ENCODE measurements around the gene PI16. TPM values are rescaled to one million over a fixed set of nuclear protein-coding genes. Genes with fewer than 3 reads are reported as not detected.
A peak's percentile ranks its signal among the peaks of the same experiment; 100 is the strongest.

PI16 gene
- total and polyA plus RNA-seq, 7 donors: 0.85 to 50.7 (median 2.9) TPM

GRCh38 chr6:36962874-36963273, 8.3 kb downstream of the PI16 start:
- H3K4me3 ChIP-seq: no peak overlapping the region
- WGBS, 2 donors: 51 to 79% methylated on average over 12 of the region's 12 CpGs
- H3K9me3 ChIP-seq: no peaks in the 10 kb centered on the region
- H3K27me3 ChIP-seq: no peaks in the 10 kb centered on the region
- TF ChIP-seq POLR2AphosphoS5 (IDR thresholded peaks at IDR 0.05): no peak
- no peak for TF ChIP-seq CTCF (IDR thresholded peaks at IDR 0.05)
- TF ChIP-seq EP300 (IDR thresholded peaks at IDR 0.05): no peak
- no peak for TF ChIP-seq POLR2A (IDR thresholded peaks at IDR 0.05)
- peaks cover 2 to 16% (median 8%) of the 10 kb centered on the region in 4 donors for H3K36me3 ChIP-seq
- intact Hi-C loops (cut with DNase I): no loop called here
- no peak overlapping the region for H3K27ac ChIP-seq
- H3K4me1 ChIP-seq: peaks cover 0 to 9% (median 7%) of the 10 kb centered on the region in 4 donors
- DNase-seq: peak; percentile 80

- TF ChIP-seq POLR2AphosphoS5 (IDR thresholded peaks at IDR 0.05): peak in 1 of 4 donors; percentile 2
- no peak for TF ChIP-seq CTCF (IDR thresholded peaks at IDR 0.05)
- Histone ChIP-seq H3K36me3 (peaks cover 9 to 24% (median 15%) of the 10 kb centered on the region in 4 donors), H3K4me3 (no peak overlapping the region), H3K9me3 (no peaks in the 10 kb centered on the region), H3K27ac (no peak overlapping the region), H3K4me1 (peaks cover 0 to 9% (median 7%) of the 10 kb centered on the region in 4 donors), H3K27me3 (no peaks in the 10 kb centered on the region)
- DNase-seq: no peak
- intact Hi-C loops (cut with DNase I): no loop called here
- WGBS, 2 donors: 46 to 57% methylated on average over 11 of the region's 11 CpGs
Measured at GRCh38 chr6:36963451-36964290, 9.1 kb downstream of the PI16 start.

DNA sequence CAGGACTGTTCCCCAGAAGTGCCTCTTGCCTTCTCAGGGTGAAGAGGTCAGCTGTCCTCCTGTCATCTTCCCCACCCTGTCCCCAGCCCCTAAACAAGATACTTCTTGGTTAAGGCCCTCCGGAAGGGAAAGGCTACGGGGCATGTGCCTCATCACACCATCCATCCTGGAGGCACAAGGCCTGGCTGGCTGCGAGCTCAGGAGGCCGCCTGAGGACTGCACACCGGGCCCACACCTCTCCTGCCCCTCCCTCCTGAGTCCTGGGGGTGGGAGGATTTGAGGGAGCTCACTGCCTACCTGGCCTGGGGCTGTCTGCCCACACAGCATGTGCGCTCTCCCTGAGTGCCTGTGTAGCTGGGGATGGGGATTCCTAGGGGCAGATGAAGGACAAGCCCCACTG, 9.8 kb downstream of the PI16 start:
- intact Hi-C loops (cut with DNase I): no loop called here
- no peaks in the 10 kb centered on the region for H3K27me3 ChIP-seq
- H3K27ac ChIP-seq: no peak overlapping the region
- no peak overlapping the region for H3K4me3 ChIP-seq
- H3K4me1 ChIP-seq: peaks cover 0 to 9% (median 7%) of the 10 kb centered on the region in 4 donors
- DNase-seq: no peak
- H3K36me3 ChIP-seq: peaks cover 16 to 31% (median 22%) of the 10 kb centered on the region in 4 donors
- WGBS, 2 donors: 77 to 87% methylated on average over 6 of the region's 6 CpGs
- H3K9me3 ChIP-seq: no peaks in the 10 kb centered on the region
- TF ChIP-seq POLR2A (IDR thresholded peaks at IDR 0.05) (no peak), CTCF (IDR thresholded peaks at IDR 0.05) (no peak), POLR2AphosphoS5 (IDR thresholded peaks at IDR 0.05) (no peak), EP300 (IDR thresholded peaks at IDR 0.05) (no peak)

DNA sequence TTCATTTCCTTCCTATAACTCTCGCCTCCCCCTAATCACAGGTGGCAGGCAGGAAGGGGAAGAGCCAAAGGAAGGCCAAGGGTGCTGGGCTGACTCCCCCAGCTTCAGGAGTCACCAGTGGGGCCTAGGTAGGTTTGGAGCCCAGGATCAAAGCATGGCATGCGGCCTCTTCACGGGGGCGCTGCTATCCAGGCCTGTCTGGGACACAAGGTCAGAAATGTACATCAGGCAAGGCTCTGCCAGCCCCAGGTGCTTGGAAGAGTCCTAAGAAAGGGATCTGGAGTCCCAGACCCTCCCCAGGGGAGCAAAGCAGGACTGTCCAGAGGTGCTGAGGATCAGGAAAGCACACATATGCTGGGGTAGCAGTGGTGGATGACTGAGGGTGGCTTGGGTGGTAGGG, 10.4 kb downstream of the PI16 start:
- no peaks in the 10 kb centered on the region for H3K27me3 ChIP-seq
- TF ChIP-seq CTCF (IDR thresholded peaks at IDR 0.05) (no peak), EP300 (IDR thresholded peaks at IDR 0.05) (no peak), POLR2AphosphoS5 (IDR thresholded peaks at IDR 0.05) (no peak), POLR2A (IDR thresholded peaks at IDR 0.05) (no peak)
- H3K4me1 ChIP-seq: peaks cover 0 to 9% (median 7%) of the 10 kb centered on the region in 4 donors
- H3K4me3 ChIP-seq: no peak overlapping the region
- H3K36me3 ChIP-seq: peaks cover 22 to 36% (median 28%) of the 10 kb centered on the region in 4 donors
- 77 to 88% methylated on average over 4 of the region's 4 CpGs for WGBS, 2 donors
- no peak for DNase-seq
- H3K27ac ChIP-seq: no peak overlapping the region
- intact Hi-C loops (cut with DNase I): no loop called here
- H3K9me3 ChIP-seq: no peaks in the 10 kb centered on the region

All from sigmoid colon (tissue), 7 donors.